Fibroblast of mammary gland (primary cell): ENCODE measurements around the gene CYP4F12.

ENCODE experiments used
- DNase-seq: peaks from one replicate; pipeline ENCODE4 v3.0.0-alpha.2; 2010; ENCODE audit warnings: low read depth
- H3K4me3 ChIP-seq: 2 replicates; pipeline ENCODE4 v1.5.1; 2011; ENCODE audit warnings: low read depth, mild to moderate bottlenecking, low read length, moderate library complexity; ENCODE audit not compliant: control insufficient read depth
- TF ChIP-seq, protein P1 (sequence below): conservative IDR thresholded peaks from 2 replicates; pipeline ENCODE4 v1.5.1; 2011; ENCODE audit warnings: low read depth, low read length, inconsistent platforms; ENCODE audit not compliant: control insufficient read depth, insufficient read depth

The CYP4F12 gene

DNA sequence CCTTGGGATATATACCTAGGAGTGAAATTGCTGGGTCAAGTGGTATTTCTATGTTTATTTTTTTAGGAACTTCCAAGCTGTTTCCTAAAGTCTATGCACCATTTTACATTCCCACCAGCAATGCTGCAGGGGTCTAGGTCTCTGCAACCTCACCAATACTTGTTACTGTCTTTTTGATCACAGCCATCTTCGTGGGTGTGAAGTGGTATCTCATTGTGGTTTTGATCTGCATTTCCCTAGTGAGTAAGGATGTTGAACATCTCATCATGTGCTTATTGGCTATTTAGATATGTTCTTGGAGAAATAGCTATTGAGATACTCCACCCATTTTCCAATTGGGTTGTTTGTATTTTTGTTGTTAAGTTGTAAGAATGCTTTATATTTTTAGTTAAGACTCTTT, 57.7 kb downstream of the CYP4F12 start:
- TF ChIP-seq, protein P1, sequence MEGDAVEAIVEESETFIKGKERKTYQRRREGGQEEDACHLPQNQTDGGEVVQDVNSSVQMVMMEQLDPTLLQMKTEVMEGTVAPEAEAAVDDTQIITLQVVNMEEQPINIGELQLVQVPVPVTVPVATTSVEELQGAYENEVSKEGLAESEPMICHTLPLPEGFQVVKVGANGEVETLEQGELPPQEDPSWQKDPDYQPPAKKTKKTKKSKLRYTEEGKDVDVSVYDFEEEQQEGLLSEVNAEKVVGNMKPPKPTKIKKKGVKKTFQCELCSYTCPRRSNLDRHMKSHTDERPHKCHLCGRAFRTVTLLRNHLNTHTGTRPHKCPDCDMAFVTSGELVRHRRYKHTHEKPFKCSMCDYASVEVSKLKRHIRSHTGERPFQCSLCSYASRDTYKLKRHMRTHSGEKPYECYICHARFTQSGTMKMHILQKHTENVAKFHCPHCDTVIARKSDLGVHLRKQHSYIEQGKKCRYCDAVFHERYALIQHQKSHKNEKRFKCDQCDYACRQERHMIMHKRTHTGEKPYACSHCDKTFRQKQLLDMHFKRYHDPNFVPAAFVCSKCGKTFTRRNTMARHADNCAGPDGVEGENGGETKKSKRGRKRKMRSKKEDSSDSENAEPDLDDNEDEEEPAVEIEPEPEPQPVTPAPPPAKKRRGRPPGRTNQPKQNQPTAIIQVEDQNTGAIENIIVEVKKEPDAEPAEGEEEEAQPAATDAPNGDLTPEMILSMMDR: no peak
- no peak overlapping the region for H3K4me3 ChIP-seq
- DNase-seq: no peak

DNA sequence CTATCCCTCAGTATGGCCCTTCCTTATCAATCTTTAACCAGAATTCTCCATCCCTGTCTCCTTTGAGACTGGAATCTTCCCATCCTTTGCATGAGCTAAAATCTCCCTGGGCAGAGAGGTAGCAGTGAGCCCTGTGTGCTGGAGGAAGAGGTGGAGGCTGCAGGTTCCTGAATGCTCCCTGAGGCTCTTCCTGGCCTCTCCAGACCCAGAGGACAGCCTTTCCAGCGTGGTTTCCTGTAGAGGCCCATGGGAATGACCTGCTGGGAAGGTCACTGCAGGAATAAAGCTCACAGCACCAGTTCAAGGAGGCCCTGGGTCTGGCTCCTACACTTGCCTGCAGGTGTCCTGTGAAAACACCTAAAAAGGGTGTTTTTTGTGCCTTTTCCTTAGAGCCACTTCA, 59.5 kb downstream of the CYP4F12 start:
- TF ChIP-seq, protein P1: no peak
- no peak overlapping the region for H3K4me3 ChIP-seq
- no peak for DNase-seq

- H3K4me3 ChIP-seq: no peak overlapping the region
- DNase-seq: no peak
- TF ChIP-seq, protein P1: no peak
Measured at GRCh38 chr19:15733895-15734294, 61.0 kb downstream of the CYP4F12 start.

DNA sequence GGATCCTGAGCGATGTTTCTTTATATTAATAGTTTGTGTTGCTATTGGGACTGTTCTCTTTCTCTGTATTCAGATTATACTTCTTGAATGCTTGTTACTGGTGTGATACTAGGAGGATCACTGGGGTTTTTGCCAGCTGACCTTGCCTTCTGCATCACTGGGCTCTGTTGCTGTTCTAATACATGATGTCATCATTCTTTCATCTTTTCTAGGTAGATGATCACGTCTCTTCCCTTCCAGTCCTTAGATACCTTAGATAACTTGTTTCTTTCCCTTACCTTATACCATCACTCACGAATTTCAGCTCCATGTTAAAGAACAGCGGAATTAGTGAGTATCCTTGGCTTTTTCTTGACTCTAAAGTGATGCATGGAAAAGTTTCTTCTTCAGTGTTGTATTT, 64.8 kb downstream of the CYP4F12 start, which contains the start of gene OR10H3:
OR10H3 (plus strand) TSS at position 264 of the 400 bp plus-strand sequence. CDS start 3,408 bp downstream, outside the sequence.
- TF ChIP-seq, protein P1: no peak
- H3K4me3 ChIP-seq: no peak within 1 kb of the TSS
- no peak for DNase-seq

GRCh38 chr19:15740785-15741184, 67.9 kb downstream of the CYP4F12 start:
- DNase-seq: no peak

More at GRCh38 chr19:15740785-15741184, 67.9 kb downstream of the CYP4F12 start:
- no peak overlapping the region for H3K4me3 ChIP-seq
- TF ChIP-seq, protein P1: no peak
